Endothelial cell of umbilical vein (primary cell): Measurements from ENCODE around the gene MALSU1. TPM values are rescaled to one million over a fixed set of nuclear protein-coding genes. Genes with fewer than 3 reads are reported as not detected.

Experiments used
- BruUV-seq: library from RNA; stranded (reverse); fragments of 400-500 nt; replicated peaks from 2 replicates; lab custom pipeline; 2021; lab: Mats Ljungman, UMichigan
- CTCF ChIA-PET: fragments of 300-600, 350-600 bp; sonication (Branson Sonifier 250); formaldehyde crosslinking; loops from one replicate; lab custom pipeline; 2021; ENCODE audit warnings: antibody characterized with exemption, inconsistent platforms; lab: Charles Lee
- POLR2A ChIA-PET: fragments of 300-600, 350-600 bp; sonication (Branson Sonifier 250); formaldehyde crosslinking; loops from one replicate; lab custom pipeline; 2021; ENCODE audit warnings: antibody characterized with exemption, inconsistent platforms; lab: Charles Lee
- DNase-seq: peaks from one replicate; pipeline ENCODE4 v3.0.0-alpha.2; 2011; ENCODE audit warnings: low read depth, low spot score
- FAIRE-seq: peaks from 2 replicates; lab custom pipeline; 2011; peaks lifted over from hg19 to GRCh38; lab: Jason Lieb, UNC
- H2AFZ ChIP-seq: 2 replicates; pipeline ENCODE4 v1.6.0; 2012; ENCODE audit warnings: low read depth, low read length, control low read depth, inconsistent platforms
- H3K27ac ChIP-seq: 2 replicates; pipeline ENCODE4 v1.5.1; 2011; ENCODE audit warnings: low read depth, mild to moderate bottlenecking, control low read depth, low read length, moderate library complexity; ENCODE audit not compliant: insufficient read depth
- H3K27me3 ChIP-seq, 2 experiments: 2 replicates each; pipeline versions ENCODE4 v1.6.0 to v1.6.1; 2011; ENCODE audit warnings: low read length in 2 of 2, mixed read lengths in 1 of 2; ENCODE audit not compliant: control insufficient read depth in 2 of 2, insufficient read depth in 2 of 2
- H3K36me3 ChIP-seq, 2 experiments: 2 replicates in 1 of 2; 3 replicates in 1 of 2; pipeline ENCODE4 v1.5.1; 2011; ENCODE audit warnings: low read length in 2 of 2, mild to moderate bottlenecking in 1 of 2, moderate library complexity in 1 of 2; ENCODE audit not compliant: control insufficient read depth in 2 of 2, insufficient read depth in 2 of 2; ENCODE audit errors: extremely low read depth in 1 of 2
- H3K4me1 ChIP-seq: 3 replicates; pipeline ENCODE4 v1.5.1; 2011; ENCODE audit warnings: mild to moderate bottlenecking, low read length; ENCODE audit not compliant: control insufficient read depth, insufficient read depth; ENCODE audit errors: extremely low read depth
- H3K4me2 ChIP-seq: 2 replicates; pipeline ENCODE4 v1.6.1; 2011; ENCODE audit warnings: low read length, control low read depth, mixed read lengths; ENCODE audit not compliant: insufficient read depth
- H3K4me3 ChIP-seq, 3 experiments: fragments of 200-600 bp in 1 of 3; sonication (generic), shearing (Covaris generic) in 1 of 3; replicated peaks in 1 of 3; 2 replicates each; pipeline ENCODE4 v1.5.1; 2011 to 2016; ENCODE audit warnings: control low read depth in 3 of 3, low read length in 3 of 3, mild to moderate bottlenecking in 2 of 3, inconsistent platforms in 1 of 3, low read depth in 1 of 3, moderate library complexity in 1 of 3; ENCODE audit not compliant: insufficient read depth in 1 of 3
- H3K79me2 ChIP-seq: 2 replicates; pipeline ENCODE4 v1.6.0; 2012; ENCODE audit warnings: low read length, inconsistent platforms; ENCODE audit not compliant: control insufficient read depth, insufficient read depth
- H3K9ac ChIP-seq: replicated peaks from 2 replicates; pipeline ENCODE3; 2011; ENCODE audit warnings: low read length, control low read depth; ENCODE audit not compliant: insufficient read depth; ENCODE audit errors: extremely low read depth
- H3K9me1 ChIP-seq: replicated peaks from 3 replicates; pipeline ENCODE4 v1.6.0; 2011; ENCODE audit warnings: mild to moderate bottlenecking, low read length; ENCODE audit not compliant: control insufficient read depth, insufficient read depth; ENCODE audit errors: extremely low read depth
- H3K9me3 ChIP-seq: replicated peaks from 2 replicates; pipeline ENCODE4 v1.5.1; 2012; ENCODE audit warnings: low read length, inconsistent platforms; ENCODE audit not compliant: control insufficient read depth, insufficient read depth
- H4K20me1 ChIP-seq: replicated peaks from 2 replicates; pipeline ENCODE3; 2011; ENCODE audit warnings: mild to moderate bottlenecking, low read length; ENCODE audit not compliant: control insufficient read depth, insufficient read depth; ENCODE audit errors: extremely low read depth
- EZH2 ChIP-seq: IDR thresholded peaks from 2 replicates; pipeline ENCODE4 v1.6.1; 2012; ENCODE audit warnings: borderline replicate concordance, low read depth, mild to moderate bottlenecking, moderate library complexity, low read length, inconsistent platforms; ENCODE audit not compliant: severe bottlenecking
- FOS ChIP-seq: IDR thresholded peaks from 2 replicates; pipeline ENCODE4 v1.6.1; 2011; ENCODE audit warnings: mild to moderate bottlenecking, low read length, moderate library complexity, borderline replicate concordance; ENCODE audit not compliant: insufficient read depth
- GATA2 ChIP-seq: IDR thresholded peaks from 2 replicates; pipeline ENCODE4 v1.7.0; 2011; ENCODE audit warnings: low read depth, mild to moderate bottlenecking, moderate library complexity, mixed read lengths, low read length; ENCODE audit not compliant: insufficient read length, insufficient read depth
- JUN ChIP-seq: IDR thresholded peaks from 2 replicates; pipeline ENCODE4 v1.6.1; 2011; ENCODE audit warnings: borderline replicate concordance, low read depth; ENCODE audit not compliant: insufficient read length, insufficient read depth
- MAX ChIP-seq: IDR thresholded peaks from 2 replicates; pipeline ENCODE4 v1.6.1; 2011; ENCODE audit not compliant: insufficient read depth, insufficient read length
- MYC ChIP-seq: IDR thresholded peaks from one replicate; pipeline ENCODE4 v1.6.1; 2011; ENCODE audit warnings: mild to moderate bottlenecking, low read depth, low read length
- POLR2A ChIP-seq: IDR thresholded peaks from 2 replicates; pipeline ENCODE4 v1.6.1; 2012; ENCODE audit warnings: low read depth, mild to moderate bottlenecking, control low read depth, low read length
- POLR2AphosphoS5 ChIP-seq: IDR thresholded peaks from 2 replicates; pipeline ENCODE4 v1.6.1; 2012; ENCODE audit warnings: low read depth, mild to moderate bottlenecking, control low read depth, low read length, moderate library complexity; ENCODE audit not compliant: insufficient read depth
- dilution Hi-C: fragments of 300-500 bp; cut with MboI; formaldehyde crosslinking; loops from one replicate; pipeline ENCODE4 v1.15.0; 2019; ENCODE audit warnings: low sequenced_read_pairs; ENCODE audit not compliant: extremely low pct_ligation_motif_present
- intact Hi-C: fragments of 100-400 bp; cut with micrococcal nuclease; formaldehyde crosslinking; loops from one replicate; pipeline ENCODE4 v1.10.0; 2022
- polyA plus RNA-seq, 4 experiments: library from polyadenylated mRNA; depleted of rRNA in 3 of 4; stranded (reverse) in 3 of 4; unstranded in 1 of 4; fragments of >200 nt; gene quantifications; 2 replicates each; pipeline versions ENCODE4 v1.2.1 to v1.2.3, GENCODE V29; 2011 to 2012; ENCODE audit warnings: missing spikeins in 1 of 4
- total RNA-seq: library from RNA; stranded (reverse); gene quantifications from 2 replicates; pipeline ENCODE4 v1.2.3, GENCODE V29; 2021
- TF ChIP-seq, protein P1 (sequence below), 2 donors: IDR thresholded peaks; 1 replicate in 1 of 2; 2 replicates in 1 of 2; pipeline ENCODE4 v1.5.1; 2011; ENCODE audit warnings: low read length in 2 of 2, mild to moderate bottlenecking in 2 of 2, moderate library complexity in 2 of 2, control low read depth in 1 of 2, inconsistent platforms in 1 of 2, low read depth in 1 of 2; ENCODE audit not compliant: insufficient read depth in 1 of 2; ENCODE audit errors: extremely low read depth in 1 of 2

Gene MALSU1
- total and polyA plus RNA-seq, 2 donors (not counting 3 experiments of a cell fraction or from before 2014, with no cell fraction given), result 62.6 to 68.0 TPM

- H3K9me1 ChIP-seq, result no peaks in the 10 kb centered on the region
- peak overlapping the region; percentile 46 for H3K4me2 ChIP-seq
- dilution Hi-C loops (no loop called here), intact Hi-C loops (loop anchor here (2.0 kb wide), 2 partner anchors 37 to 135 kb away; partner anchors contain the start of genes IGF2BP3 and MALSU1)
- H3K4me3 ChIP-seq, result no peak overlapping the region
- BruUV-seq, result no TSS peak
- H2AFZ ChIP-seq, result no peak overlapping the region
- H3K27me3 ChIP-seq, result no peaks in the 10 kb centered on the region
- peak overlapping the region; percentile 93 for H3K27ac ChIP-seq
- H3K9me3 ChIP-seq, result no peaks in the 10 kb centered on the region
- peaks cover 7 to 26% of the 10 kb centered on the region in 2 experiments for H3K36me3 ChIP-seq
- H4K20me1 ChIP-seq, result no peaks in the 10 kb centered on the region
- ChIA-PET CTCF (interaction anchor here (0.9 to 3.0 kb wide), 7 partner anchors 8 to 127 kb away, joined by 3 to 11 read pairs (median 6); no protein-coding TSS in a partner anchor), POLR2A (interaction anchor here (1.2 kb wide), 1 partner anchor 12 kb away, joined by 5 read pairs; no protein-coding TSS in a partner anchor)
- peaks cover 51% of the 10 kb centered on the region for H3K4me1 ChIP-seq
- H3K9ac ChIP-seq, result peak overlapping the region; percentile 44
- no peak for TF ChIP-seq EZH2
- FAIRE-seq (peak; percentile 83), DNase-seq (peak; percentile 83)
- peaks cover 56% of the 10 kb centered on the region for H3K79me2 ChIP-seq
Measured at GRCh38 chr7:23335621-23336020, 36.5 kb downstream of the MALSU1 start.

DNA sequence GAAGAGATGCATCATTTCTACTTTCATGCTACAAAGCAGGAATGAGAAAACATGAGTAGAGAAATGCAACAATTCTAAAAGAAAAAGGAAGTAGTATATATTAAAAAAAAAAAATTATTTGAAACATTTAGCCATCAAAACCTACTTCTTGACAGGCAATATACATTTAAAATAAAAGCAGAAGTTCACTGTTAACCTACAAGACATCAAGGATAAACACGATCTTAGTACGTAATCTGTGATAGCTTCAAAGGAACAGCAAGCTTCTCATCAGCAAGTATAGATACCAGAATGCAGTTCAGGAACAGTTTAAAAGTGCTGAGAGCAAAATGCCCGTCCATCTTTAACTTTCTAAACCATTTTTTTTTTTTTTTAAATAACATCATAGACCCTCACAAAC is 36.9 kb downstream of the MALSU1 start:
- Histone ChIP-seq H3K4me1 (peaks cover 51% of the 10 kb centered on the region), H3K79me2 (peaks cover 52% of the 10 kb centered on the region), H3K9me3 (no peaks in the 10 kb centered on the region), H3K27ac (peak overlapping the region; percentile 93), H3K4me3 (no peak overlapping the region), H3K27me3 (no peaks in the 10 kb centered on the region), H3K36me3 (peaks cover 7 to 26% of the 10 kb centered on the region in 2 experiments), H2AFZ (no peak overlapping the region), H3K9ac (no peak overlapping the region), H3K9me1 (no peaks in the 10 kb centered on the region), H3K4me2 (peak overlapping the region; percentile 46), H4K20me1 (no peaks in the 10 kb centered on the region)
- POLR2A ChIA-PET, result interaction anchor here (1.2 kb wide), 1 partner anchor 11 kb away, joined by 5 read pairs; no protein-coding TSS in a partner anchor
- no peak for FAIRE-seq
- no peak for DNase-seq
- TF ChIP-seq EZH2 (no peak), MYC (no peak), POLR2A (no peak), FOS (no peak), POLR2AphosphoS5 (no peak), MAX (no peak), GATA2 (no peak), JUN (no peak)
- TF ChIP-seq, protein P1, sequence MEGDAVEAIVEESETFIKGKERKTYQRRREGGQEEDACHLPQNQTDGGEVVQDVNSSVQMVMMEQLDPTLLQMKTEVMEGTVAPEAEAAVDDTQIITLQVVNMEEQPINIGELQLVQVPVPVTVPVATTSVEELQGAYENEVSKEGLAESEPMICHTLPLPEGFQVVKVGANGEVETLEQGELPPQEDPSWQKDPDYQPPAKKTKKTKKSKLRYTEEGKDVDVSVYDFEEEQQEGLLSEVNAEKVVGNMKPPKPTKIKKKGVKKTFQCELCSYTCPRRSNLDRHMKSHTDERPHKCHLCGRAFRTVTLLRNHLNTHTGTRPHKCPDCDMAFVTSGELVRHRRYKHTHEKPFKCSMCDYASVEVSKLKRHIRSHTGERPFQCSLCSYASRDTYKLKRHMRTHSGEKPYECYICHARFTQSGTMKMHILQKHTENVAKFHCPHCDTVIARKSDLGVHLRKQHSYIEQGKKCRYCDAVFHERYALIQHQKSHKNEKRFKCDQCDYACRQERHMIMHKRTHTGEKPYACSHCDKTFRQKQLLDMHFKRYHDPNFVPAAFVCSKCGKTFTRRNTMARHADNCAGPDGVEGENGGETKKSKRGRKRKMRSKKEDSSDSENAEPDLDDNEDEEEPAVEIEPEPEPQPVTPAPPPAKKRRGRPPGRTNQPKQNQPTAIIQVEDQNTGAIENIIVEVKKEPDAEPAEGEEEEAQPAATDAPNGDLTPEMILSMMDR (IDR thresholded peaks at IDR 0.05; ENCODE audit: extremely low read depth in 1 of 2, insufficient read depth in 1 of 2, low read depth in 1 of 2, low read length in 2 of 2), result no peak
- dilution Hi-C loops (no loop called here), intact Hi-C loops (no loop called here)
- CTCF ChIA-PET, result interaction anchor here (0.9 to 1.9 kb wide), 5 partner anchors 13 to 127 kb away, joined by 3 to 9 read pairs (median 4); no protein-coding TSS in a partner anchor
- no TSS peak for BruUV-seq
